KMS-11 (cell line): ENCODE results near the gene HIF3A.

ENCODE experiments used
- H2AFZ ChIP-seq: fragments of 200-600 bp; sonication (generic); 2 replicates; pipeline ENCODE4 v1.6.1; 2016; ENCODE audit warnings: antibody characterized with exemption, mixed run types, low read depth
- H3K27ac ChIP-seq: fragments of 200-600 bp; sonication (generic); 2 replicates; pipeline ENCODE4 v1.6.1; 2016; ENCODE audit warnings: mild to moderate bottlenecking, mixed run types
- H3K27me3 ChIP-seq: fragments of 200-600 bp; sonication (generic); 2 replicates; pipeline ENCODE4 v1.6.1; 2017; ENCODE audit warnings: mild to moderate bottlenecking, low read depth, mixed run types, moderate library complexity; ENCODE audit not compliant: insufficient read depth
- H3K36me3 ChIP-seq: fragments of 200-600 bp; sonication (generic); 2 replicates; pipeline ENCODE4 v1.6.1; 2017; ENCODE audit warnings: mild to moderate bottlenecking, mixed run types; ENCODE audit not compliant: insufficient read depth
- H3K4me1 ChIP-seq: fragments of 200-600 bp; sonication (generic); 2 replicates; pipeline ENCODE4 v1.6.1; 2016; ENCODE audit warnings: mild to moderate bottlenecking, low read depth, mixed run types; ENCODE audit not compliant: poor library complexity, severe bottlenecking
- H3K4me2 ChIP-seq: fragments of 200-600 bp; sonication (generic); 2 replicates; pipeline ENCODE4 v1.7.0; 2016; ENCODE audit warnings: mild to moderate bottlenecking, mixed run types
- H3K4me3 ChIP-seq: fragments of 200-600 bp; sonication (generic); IDR thresholded peaks from 2 replicates; pipeline ENCODE4 v1.6.1; 2017; ENCODE audit warnings: low read depth, low read length, mixed read lengths; ENCODE audit not compliant: insufficient read depth
- H3K79me2 ChIP-seq: fragments of 200-600 bp; sonication (generic); 2 replicates; pipeline ENCODE4 v1.6.1; 2016; ENCODE audit warnings: low read depth, mixed run types; ENCODE audit not compliant: insufficient read depth
- H3K9ac ChIP-seq: fragments of 200-600 bp; sonication (generic); 2 replicates; pipeline ENCODE4 v1.6.1; 2016; ENCODE audit warnings: mild to moderate bottlenecking, mixed run types
- H4K20me1 ChIP-seq: fragments of 200-600 bp; sonication (generic); 2 replicates; pipeline ENCODE4 v1.6.1; 2016; ENCODE audit warnings: mild to moderate bottlenecking, mixed run types; ENCODE audit not compliant: insufficient read depth
- TF ChIP-seq, protein P1 (sequence below): fragments of 200-600 bp; sonication (generic); conservative IDR thresholded peaks from 2 replicates; pipeline ENCODE4 v1.6.1; 2017; ENCODE audit warnings: low read depth, mild to moderate bottlenecking, antibody characterized with exemption, low read length, moderate library complexity, mixed read lengths

HIF3A gene

DNA sequence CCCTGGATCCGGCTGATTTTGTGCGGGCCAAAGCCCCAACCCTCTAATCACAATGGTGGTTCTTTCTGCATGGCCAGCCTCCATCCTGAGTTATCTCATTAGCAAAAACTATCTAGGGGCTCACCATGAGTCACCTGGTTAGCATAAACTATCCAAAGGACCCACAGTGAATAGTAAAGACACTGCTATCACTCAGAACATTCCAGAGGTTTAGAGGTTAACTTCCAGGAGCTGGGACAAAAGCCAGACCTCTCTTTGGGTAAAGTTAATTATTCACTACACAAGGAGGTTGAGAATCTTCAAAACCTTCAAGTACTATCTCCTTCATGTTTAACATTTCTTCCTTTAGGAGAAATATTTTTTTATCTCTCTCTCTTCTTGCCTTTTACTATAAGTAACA, 31.2 kb downstream of the HIF3A start:
- Histone ChIP-seq H3K4me2 (no peak overlapping the region), H3K9ac (no peak overlapping the region), H3K27ac (no peak overlapping the region), H4K20me1 (no peaks in the 10 kb centered on the region), H3K27me3 (peaks cover 12% of the 10 kb centered on the region; the same call in 1 of the 2 replicates), H3K4me1 (no peaks in the 10 kb centered on the region), H3K79me2 (no peaks in the 10 kb centered on the region), H3K36me3 (no peaks in the 10 kb centered on the region), H2AFZ (no peak overlapping the region), H3K4me3 (no peak overlapping the region)
- TF ChIP-seq, protein P1, sequence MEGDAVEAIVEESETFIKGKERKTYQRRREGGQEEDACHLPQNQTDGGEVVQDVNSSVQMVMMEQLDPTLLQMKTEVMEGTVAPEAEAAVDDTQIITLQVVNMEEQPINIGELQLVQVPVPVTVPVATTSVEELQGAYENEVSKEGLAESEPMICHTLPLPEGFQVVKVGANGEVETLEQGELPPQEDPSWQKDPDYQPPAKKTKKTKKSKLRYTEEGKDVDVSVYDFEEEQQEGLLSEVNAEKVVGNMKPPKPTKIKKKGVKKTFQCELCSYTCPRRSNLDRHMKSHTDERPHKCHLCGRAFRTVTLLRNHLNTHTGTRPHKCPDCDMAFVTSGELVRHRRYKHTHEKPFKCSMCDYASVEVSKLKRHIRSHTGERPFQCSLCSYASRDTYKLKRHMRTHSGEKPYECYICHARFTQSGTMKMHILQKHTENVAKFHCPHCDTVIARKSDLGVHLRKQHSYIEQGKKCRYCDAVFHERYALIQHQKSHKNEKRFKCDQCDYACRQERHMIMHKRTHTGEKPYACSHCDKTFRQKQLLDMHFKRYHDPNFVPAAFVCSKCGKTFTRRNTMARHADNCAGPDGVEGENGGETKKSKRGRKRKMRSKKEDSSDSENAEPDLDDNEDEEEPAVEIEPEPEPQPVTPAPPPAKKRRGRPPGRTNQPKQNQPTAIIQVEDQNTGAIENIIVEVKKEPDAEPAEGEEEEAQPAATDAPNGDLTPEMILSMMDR: no peak

GRCh38 chr19:46330319-46330918, 33.6 kb downstream of the HIF3A start:
- Histone ChIP-seq H3K27ac (no peak overlapping the region), H3K4me1 (no peaks in the 10 kb centered on the region), H3K27me3 (peaks cover 14% of the 10 kb centered on the region; the same call in 1 of the 2 replicates), H3K79me2 (no peaks in the 10 kb centered on the region), H3K4me3 (no peak overlapping the region), H2AFZ (no peak overlapping the region), H3K9ac (no peak overlapping the region), H3K36me3 (no peaks in the 10 kb centered on the region), H3K4me2 (no peak overlapping the region), H4K20me1 (no peaks in the 10 kb centered on the region)
- TF ChIP-seq, protein P1: no peak

- H3K27ac ChIP-seq: no peak overlapping the region
- H3K36me3 ChIP-seq: no peaks in the 10 kb centered on the region
- H3K4me1 ChIP-seq: no peaks in the 10 kb centered on the region
- no peaks in the 10 kb centered on the region for H3K79me2 ChIP-seq
- H3K9ac ChIP-seq: no peak overlapping the region
- no peak overlapping the region for H2AFZ ChIP-seq
- H4K20me1 ChIP-seq: no peaks in the 10 kb centered on the region
- TF ChIP-seq, protein P1: no peak
- H3K4me2 ChIP-seq: no peak overlapping the region
- peaks cover 67% of the 10 kb centered on the region for H3K27me3 ChIP-seq
- H3K4me3 ChIP-seq: no peak overlapping the region
Measured at GRCh38 chr19:46337487-46337886, 40.6 kb downstream of the HIF3A start.

- Histone ChIP-seq H3K27me3 (peaks cover 78% of the 10 kb centered on the region), H3K4me2 (no peak overlapping the region), H2AFZ (no peak overlapping the region), H3K79me2 (no peaks in the 10 kb centered on the region), H3K4me1 (no peaks in the 10 kb centered on the region), H3K27ac (no peak overlapping the region), H3K4me3 (no peak overlapping the region), H3K9ac (no peak overlapping the region), H3K36me3 (no peaks in the 10 kb centered on the region), H4K20me1 (no peaks in the 10 kb centered on the region)
- TF ChIP-seq, protein P1: no peak
Measured at GRCh38 chr19:46339446-46339845, 42.6 kb downstream of the HIF3A start.
